ENCODE data around the gene TBCD. TPM values are rescaled to one million over a fixed set of nuclear protein-coding genes. Genes with fewer than 3 reads are reported as not detected.

Gene TBCD
- total RNA-seq, 1 experiment from 2014 or later, result 129 TPM

DNA sequence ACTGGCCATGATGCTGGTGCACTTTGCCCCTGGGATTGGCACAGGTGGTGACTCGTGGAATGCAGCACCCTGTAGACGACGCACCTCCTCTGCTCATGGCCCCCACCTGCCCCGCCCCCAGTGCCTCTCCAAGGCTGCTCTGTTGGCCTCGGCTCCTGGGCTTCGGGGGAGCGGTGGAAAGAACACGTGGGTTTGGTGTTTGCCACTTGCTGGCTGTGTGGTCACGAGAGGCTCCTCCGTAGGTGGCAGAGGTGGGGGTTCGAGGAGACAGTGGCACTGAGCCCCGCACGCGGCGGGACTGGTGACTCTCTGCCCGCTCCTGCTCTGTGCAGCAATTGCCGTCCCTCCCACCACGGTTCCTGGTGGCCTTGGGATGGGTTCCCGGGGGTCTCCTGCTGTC is 170.8 kb downstream of the TBCD start:
- Histone ChIP-seq H4K91ac (ENCODE audit: insufficient read length, low read depth, low read length) (no peak overlapping the region), H3K18ac (ENCODE audit: insufficient read length, low read depth, low read length) (no peak overlapping the region), H3K27me3 (ENCODE audit: insufficient read depth, low read length) (no peaks in the 10 kb centered on the region), H3K4ac (ENCODE audit: low read depth, low read length) (no peak overlapping the region), H3K9ac (ENCODE audit: extremely low read depth, insufficient read length, low read length) (no peak overlapping the region), H4K8ac (replicated peaks; ENCODE audit: insufficient read length, low read depth, low read length) (no peak overlapping the region), H3K14ac (ENCODE audit: insufficient read depth, low read length) (no peak overlapping the region), H3K27ac (ENCODE audit: insufficient read length, low read depth, low read length) (no peak overlapping the region), H3K79me2 (ENCODE audit: insufficient read depth, low read length) (no peaks in the 10 kb centered on the region), H3K23me2 (ENCODE audit: insufficient read length, low read depth, low read length, poor library complexity, severe bottlenecking) (no peaks in the 10 kb centered on the region), H2BK12ac (ENCODE audit: insufficient read length, low read depth, low read length) (no peak overlapping the region), H3T11ph (ENCODE audit: low read length) (no peak overlapping the region), H2BK15ac (ENCODE audit: low read depth, low read length) (no peak overlapping the region), H3K9me3 (ENCODE audit: control insufficient read depth, low read depth, low read length) (no peaks in the 10 kb centered on the region), H3K79me1 (ENCODE audit: insufficient read depth, low read depth, low read length, poor library complexity, severe bottlenecking) (no peaks in the 10 kb centered on the region), H3K23ac (ENCODE audit: insufficient read length, low read depth, low read length) (no peak overlapping the region), H3K56ac (ENCODE audit: insufficient read length, low read depth, low read length) (no peak overlapping the region), H4K5ac (ENCODE audit: insufficient read length, low read depth, low read length) (no peak overlapping the region), H2BK20ac (ENCODE audit: low read depth, low read length, poor library complexity, severe bottlenecking) (no peak overlapping the region), H3K4me1 (ENCODE audit: insufficient read depth, low read length) (no peaks in the 10 kb centered on the region), H3K4me2 (ENCODE audit: insufficient read depth, insufficient read length, low read length) (no peak overlapping the region), H2AK5ac (ENCODE audit: insufficient read length, low read length) (no peak overlapping the region), H2BK120ac (ENCODE audit: low read depth, low read length, poor library complexity, severe bottlenecking) (no peak overlapping the region), H2AFZ (ENCODE audit: low read length) (no peak overlapping the region), H2BK5ac (ENCODE audit: insufficient read length, low read length) (no peak overlapping the region), H4K20me1 (ENCODE audit: control insufficient read depth, insufficient read depth, insufficient read length) (no peaks in the 10 kb centered on the region)
- Mint-ChIP-seq H3K9me3 (no peaks in the 10 kb centered on the region; a peak in 1 of 5 replicates), H3K27ac (no peak overlapping the region), H3K27me3 (ENCODE audit: low read depth) (no peaks in the 10 kb centered on the region), H3K4me1 (no peaks in the 10 kb centered on the region), H3K36me3 (ENCODE audit: insufficient read depth in 1 of 3, low read depth in 3 of 3) (peaks cover 27 to 55% (median 47%) of the 10 kb centered on the region in 3 experiments; a peak in 6 of 7 replicates), H3K4me3 (no peak overlapping the region)
- WGBS (ENCODE audit: extremely low coverage, insufficient read length, low lambda C conversion rate), result no CpG with 5 or more reads among the region's 19 CpGs
- TF ChIP-seq, protein P1, sequence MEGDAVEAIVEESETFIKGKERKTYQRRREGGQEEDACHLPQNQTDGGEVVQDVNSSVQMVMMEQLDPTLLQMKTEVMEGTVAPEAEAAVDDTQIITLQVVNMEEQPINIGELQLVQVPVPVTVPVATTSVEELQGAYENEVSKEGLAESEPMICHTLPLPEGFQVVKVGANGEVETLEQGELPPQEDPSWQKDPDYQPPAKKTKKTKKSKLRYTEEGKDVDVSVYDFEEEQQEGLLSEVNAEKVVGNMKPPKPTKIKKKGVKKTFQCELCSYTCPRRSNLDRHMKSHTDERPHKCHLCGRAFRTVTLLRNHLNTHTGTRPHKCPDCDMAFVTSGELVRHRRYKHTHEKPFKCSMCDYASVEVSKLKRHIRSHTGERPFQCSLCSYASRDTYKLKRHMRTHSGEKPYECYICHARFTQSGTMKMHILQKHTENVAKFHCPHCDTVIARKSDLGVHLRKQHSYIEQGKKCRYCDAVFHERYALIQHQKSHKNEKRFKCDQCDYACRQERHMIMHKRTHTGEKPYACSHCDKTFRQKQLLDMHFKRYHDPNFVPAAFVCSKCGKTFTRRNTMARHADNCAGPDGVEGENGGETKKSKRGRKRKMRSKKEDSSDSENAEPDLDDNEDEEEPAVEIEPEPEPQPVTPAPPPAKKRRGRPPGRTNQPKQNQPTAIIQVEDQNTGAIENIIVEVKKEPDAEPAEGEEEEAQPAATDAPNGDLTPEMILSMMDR (conservative IDR thresholded peaks at IDR 0.05), result no peak
- DNase-seq, result no peak
